Femur (tissue), 1 donor: Measurements from ENCODE around the gene ZKSCAN8.

ENCODE experiments used
- DNase-seq: peaks from one replicate; pipeline ENCODE4 v3.0.0-alpha.2; 2017

Gene ZKSCAN8

GRCh38 chr6:28207510-28208110 lies 65.9 kb downstream of the ZKSCAN8 start:
- DNase-seq, result peak; percentile 38

GRCh38 chr6:28208111-28208659 lies 66.5 kb downstream of the ZKSCAN8 start:
- DNase-seq, result no peak
